SJSA1 (cell line): ENCODE data around the gene EFCAB10. TPM values are rescaled to one million over a fixed set of nuclear protein-coding genes. Genes with fewer than 3 reads are reported as not detected.
"Not testable (repeated sequence)": the region's sequence is repeated elsewhere in the genome, so short reads cannot be mapped to it uniquely, and the experiment has no call there.

ENCODE experiments used
- DNase-seq, 2 experiments: peaks; one replicate each; pipeline ENCODE4 v3.0.0-alpha.2; 2015 to 2020; ENCODE audit warnings: low spot score in 2 of 2, low read depth in 1 of 2
- H3K27ac ChIP-seq: fragments of 250-450 bp; sonication (Bioruptor Pico); 2 replicates; pipeline ENCODE4 v1.5.1; 2020; ENCODE audit warnings: mild to moderate bottlenecking, moderate library complexity
- H3K27me3 ChIP-seq: fragments of 250-450 bp; sonication (Bioruptor Pico); replicated peaks from 2 replicates; pipeline ENCODE4 v1.5.1; 2020; ENCODE audit warnings: mild to moderate bottlenecking, moderate library complexity
- H3K36me3 ChIP-seq: fragments of 250-450 bp; sonication (Bioruptor Pico); 2 replicates; pipeline ENCODE4 v1.5.1; 2020; ENCODE audit warnings: mild to moderate bottlenecking
- H3K4me1 ChIP-seq: fragments of 250-450 bp; sonication (Bioruptor Pico); replicated peaks from 2 replicates; pipeline ENCODE4 v1.6.1; 2021; ENCODE audit warnings: mild to moderate bottlenecking
- H3K4me3 ChIP-seq: fragments of 250-450 bp; sonication (Bioruptor Pico); 2 replicates; pipeline ENCODE4 v1.5.1; 2020; ENCODE audit warnings: mild to moderate bottlenecking
- H3K9me3 ChIP-seq: fragments of 250-450 bp; sonication (Bioruptor Pico); replicated peaks from 2 replicates; pipeline ENCODE4 v1.5.1; 2020; ENCODE audit warnings: mild to moderate bottlenecking
- total RNA-seq: library from RNA; depleted of rRNA; stranded (reverse); fragments of >200 nt; shearing (Covaris generic); gene quantifications from 2 replicates; pipeline ENCODE4 v1.2.3, GENCODE V29; 2014

Gene EFCAB10
- total RNA-seq, 1 experiment from 2014 or later, result not detected

- H3K36me3 ChIP-seq, result no peaks in the 10 kb centered on the region
- no peak for DNase-seq
- H3K4me1 ChIP-seq, result no peaks in the 10 kb centered on the region
Observed at GRCh38 chr7:105611856-105612775, 30.8 kb upstream of the EFCAB10 start.

GRCh38 chr7:105610165-105610930 is 29.1 kb upstream of the EFCAB10 start:
- Histone ChIP-seq H3K27ac (no peak overlapping the region), H3K36me3 (no peaks in the 10 kb centered on the region), H3K9me3 (no peaks in the 10 kb centered on the region), H3K27me3 (no peaks in the 10 kb centered on the region), H3K4me1 (no peaks in the 10 kb centered on the region), H3K4me3 (no peak overlapping the region)
- no peak for DNase-seq

More at GRCh38 chr7:105611856-105612775, 30.8 kb upstream of the EFCAB10 start:
- H3K27me3 ChIP-seq, result no peaks in the 10 kb centered on the region
- H3K4me3 ChIP-seq, result no peak overlapping the region
- no peak overlapping the region for H3K27ac ChIP-seq
- no peaks in the 10 kb centered on the region for H3K9me3 ChIP-seq

DNA sequence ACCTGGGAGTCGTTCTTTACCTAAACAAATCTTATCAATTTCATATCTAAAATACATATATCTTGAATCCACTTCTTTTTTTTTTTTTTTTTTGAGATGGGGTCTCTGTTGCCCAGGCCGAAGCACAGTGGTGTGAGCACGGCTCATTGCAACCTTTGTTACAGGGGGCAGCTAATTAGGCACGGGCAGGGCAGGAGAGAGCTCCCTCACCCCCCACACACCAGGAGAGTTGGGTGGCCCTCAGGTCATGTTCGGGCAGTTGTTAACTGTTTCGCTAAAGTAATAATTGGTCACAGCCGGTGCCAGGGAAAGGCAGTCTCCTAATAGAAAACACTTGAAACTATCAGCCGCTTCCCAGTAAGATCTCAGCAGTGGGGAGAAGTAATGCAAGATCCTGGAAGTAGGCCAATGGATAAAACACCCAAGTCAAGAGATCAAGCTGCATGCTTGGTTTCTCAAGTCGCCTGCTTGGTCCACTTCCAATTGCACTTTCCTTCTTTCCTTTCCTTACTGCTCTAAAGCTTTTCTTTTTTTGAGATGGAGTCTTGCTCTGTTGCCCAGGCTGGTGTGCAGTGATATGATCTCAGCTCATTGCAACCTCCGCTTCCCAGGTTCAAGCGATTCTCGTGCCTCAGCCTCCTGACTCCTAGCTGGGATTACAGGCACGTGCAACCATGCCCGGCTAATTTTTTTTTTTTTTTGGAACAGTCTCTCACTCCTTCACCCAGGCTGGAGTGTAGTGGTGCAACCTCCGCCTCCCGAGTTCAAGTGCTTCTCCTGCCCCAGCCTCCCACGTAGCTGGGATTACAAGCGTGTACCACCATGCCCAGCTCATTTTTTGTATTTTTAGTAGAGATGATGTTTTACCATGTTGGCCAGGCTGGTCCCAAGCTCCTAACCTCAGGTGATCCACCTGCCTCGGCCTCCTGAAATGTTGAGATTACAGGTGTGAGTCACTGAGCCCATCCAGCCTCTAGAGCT is 21.3 kb upstream of the EFCAB10 start:
- H3K27ac ChIP-seq, result no peak overlapping the region
- DNase-seq, result no peak

DNA sequence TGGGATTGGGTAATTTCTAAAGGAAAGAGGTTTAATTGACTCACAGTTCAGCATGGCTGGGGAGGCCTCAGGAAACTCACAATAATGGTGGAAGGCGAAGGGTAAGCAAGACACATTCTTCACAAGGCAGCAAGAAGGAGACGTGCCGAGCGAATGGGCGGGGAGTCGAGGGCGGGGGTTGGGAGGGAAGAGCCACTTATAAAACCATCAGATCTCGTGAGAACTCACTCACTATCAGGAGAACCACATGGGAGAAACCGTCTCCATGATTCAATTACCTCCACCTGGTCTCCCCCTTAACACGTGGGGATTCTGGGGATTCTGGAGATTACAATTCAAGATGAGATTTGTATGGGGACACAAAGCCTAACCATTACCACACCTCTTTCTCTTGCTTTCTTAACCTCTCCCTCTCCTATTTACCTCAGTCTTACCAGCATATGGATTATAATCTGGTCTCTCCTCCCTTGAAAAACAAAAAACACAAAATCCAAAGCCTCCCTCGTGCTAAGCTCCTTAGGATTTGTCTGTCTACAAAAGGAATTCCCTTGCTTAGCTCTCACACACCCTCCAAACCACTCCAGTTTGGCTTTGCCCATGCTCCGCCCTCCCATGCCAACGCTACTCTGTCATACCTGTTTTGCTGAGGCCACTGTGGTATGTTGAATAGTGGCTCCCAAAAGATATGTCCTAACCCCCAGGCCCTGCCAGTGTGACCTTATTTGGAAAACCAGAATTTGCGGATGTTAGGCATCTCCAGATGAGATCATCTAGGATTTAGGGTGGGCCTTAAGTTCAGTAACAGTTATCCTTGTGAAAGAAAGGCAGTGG is 19.6 kb upstream of the EFCAB10 start:
- no peak overlapping the region for H3K27ac ChIP-seq
- H3K9me3 ChIP-seq, result no peaks in the 10 kb centered on the region
- H3K4me3 ChIP-seq, result no peak overlapping the region
- 0 out of 2 replicates have a peak, but pooled peaks cover 4% of the 10 kb centered on the region for H3K4me1 ChIP-seq
- no peaks in the 10 kb centered on the region for H3K36me3 ChIP-seq
- no peaks in the 10 kb centered on the region for H3K27me3 ChIP-seq
- DNase-seq, result no peak

More for the DNA sequence above, 21.3 kb upstream of the EFCAB10 start:
- H3K9me3 ChIP-seq, result no peaks in the 10 kb centered on the region
- 0 out of 2 replicates have a peak, but pooled peaks cover 4% of the 10 kb centered on the region for H3K4me1 ChIP-seq
- H3K27me3 ChIP-seq, result no peaks in the 10 kb centered on the region
- H3K36me3 ChIP-seq, result no peaks in the 10 kb centered on the region
- H3K4me3 ChIP-seq, result no peak overlapping the region

- DNase-seq, result no peak
- Histone ChIP-seq H3K27me3 (no peaks in the 10 kb centered on the region), H3K9me3 (no peaks in the 10 kb centered on the region), H3K4me1 (0 out of 2 replicates have a peak, but pooled peaks cover 4% of the 10 kb centered on the region), H3K4me3 (no peak overlapping the region), H3K36me3 (no peaks in the 10 kb centered on the region), H3K27ac (no peak overlapping the region)
Observed at GRCh38 chr7:105599551-105599950, 18.3 kb upstream of the EFCAB10 start.

DNA sequence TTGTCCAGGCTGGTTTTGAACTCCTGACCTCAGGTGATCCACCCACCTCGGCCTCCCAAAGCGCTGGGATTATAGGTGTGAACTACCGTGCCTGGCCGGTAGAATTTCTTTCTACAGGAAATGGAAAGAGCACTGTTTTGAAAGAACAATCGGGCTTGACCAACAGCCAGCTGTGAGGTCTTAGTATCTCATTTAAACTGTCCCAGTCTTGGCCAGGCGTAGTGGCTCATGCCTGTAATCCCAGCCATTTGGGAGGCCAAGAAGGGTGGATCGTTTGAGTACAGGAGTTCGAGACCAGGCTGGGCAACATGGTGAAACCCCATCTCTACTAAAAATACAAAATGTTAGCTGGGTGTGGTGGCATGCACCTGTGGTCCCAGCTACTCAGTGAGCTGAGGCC is 17.8 kb upstream of the EFCAB10 start:
- not testable (repeated sequence) for H3K27me3 ChIP-seq, H3K27ac ChIP-seq, H3K36me3 ChIP-seq, H3K4me3 ChIP-seq, H3K9me3 ChIP-seq, H3K4me1 ChIP-seq, DNase-seq

GRCh38 chr7:105596866-105597265 is 15.6 kb upstream of the EFCAB10 start:
- H3K4me1 ChIP-seq, result 0 out of 2 replicates have a peak, but pooled peaks cover 4% of the 10 kb centered on the region
- H3K4me3 ChIP-seq, result no peak overlapping the region
- no peak overlapping the region for H3K27ac ChIP-seq
- no peaks in the 10 kb centered on the region for H3K9me3 ChIP-seq
- no peaks in the 10 kb centered on the region for H3K27me3 ChIP-seq
- no peak for DNase-seq
- no peaks in the 10 kb centered on the region for H3K36me3 ChIP-seq

- Histone ChIP-seq H3K36me3 (no peaks in the 10 kb centered on the region), H3K9me3 (no peaks in the 10 kb centered on the region), H3K4me3 (no peak overlapping the region), H3K27ac (no peak overlapping the region), H3K4me1 (no peaks in the 10 kb centered on the region), H3K27me3 (no peaks in the 10 kb centered on the region)
- DNase-seq, result no peak
Observed at GRCh38 chr7:105594034-105594433, 12.7 kb upstream of the EFCAB10 start.

DNA sequence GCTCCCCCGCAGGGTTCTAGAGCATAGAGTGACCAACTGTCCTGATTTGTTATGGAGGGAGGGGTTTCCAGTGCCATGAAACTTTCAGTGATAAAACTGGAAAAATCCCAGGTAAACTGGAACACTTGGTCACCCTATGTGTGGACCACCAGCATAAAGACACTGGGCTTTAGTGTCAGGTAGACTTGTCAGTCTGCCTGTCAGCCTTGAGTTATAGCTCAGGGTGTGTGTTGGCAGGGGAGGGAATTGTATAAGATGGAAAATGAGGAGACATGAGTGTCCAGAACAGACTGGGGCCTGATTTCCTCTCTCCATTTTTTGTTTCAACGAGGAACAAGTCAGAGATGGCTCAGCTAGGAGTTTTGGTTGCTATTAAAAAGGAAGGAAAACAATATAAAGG is 10.2 kb upstream of the EFCAB10 start:
- no peak overlapping the region for H3K27ac ChIP-seq
- no peaks in the 10 kb centered on the region for H3K4me1 ChIP-seq
- H3K4me3 ChIP-seq, result no peak overlapping the region
- no peaks in the 10 kb centered on the region for H3K36me3 ChIP-seq
- no peaks in the 10 kb centered on the region for H3K9me3 ChIP-seq
- no peak for DNase-seq
- no peaks in the 10 kb centered on the region for H3K27me3 ChIP-seq

GRCh38 chr7:105590793-105591192 is 9.5 kb upstream of the EFCAB10 start:
- Histone ChIP-seq H3K4me1 (no peaks in the 10 kb centered on the region), H3K27ac (no peak overlapping the region), H3K36me3 (no peaks in the 10 kb centered on the region), H3K27me3 (no peaks in the 10 kb centered on the region), H3K9me3 (no peaks in the 10 kb centered on the region), H3K4me3 (no peak overlapping the region)
- DNase-seq, result no peak

GRCh38 chr7:105589356-105590077 is 8.2 kb upstream of the EFCAB10 start:
- Histone ChIP-seq H3K27ac (no peak overlapping the region), H3K9me3 (no peaks in the 10 kb centered on the region), H3K36me3 (no peaks in the 10 kb centered on the region), H3K4me1 (no peaks in the 10 kb centered on the region), H3K27me3 (no peaks in the 10 kb centered on the region), H3K4me3 (no peak overlapping the region)
- peak; percentile 52 to 64 for DNase-seq
